ENCODE data around the gene CYP2W1. TPM values are rescaled to one million over a fixed set of nuclear protein-coding genes. Genes with fewer than 3 reads are reported as not detected.
A peak's percentile ranks its signal among the peaks of the same experiment; 100 is the strongest.

Gene CYP2W1
- total RNA-seq, 1 experiment from 2014 or later: not detected

DNA sequence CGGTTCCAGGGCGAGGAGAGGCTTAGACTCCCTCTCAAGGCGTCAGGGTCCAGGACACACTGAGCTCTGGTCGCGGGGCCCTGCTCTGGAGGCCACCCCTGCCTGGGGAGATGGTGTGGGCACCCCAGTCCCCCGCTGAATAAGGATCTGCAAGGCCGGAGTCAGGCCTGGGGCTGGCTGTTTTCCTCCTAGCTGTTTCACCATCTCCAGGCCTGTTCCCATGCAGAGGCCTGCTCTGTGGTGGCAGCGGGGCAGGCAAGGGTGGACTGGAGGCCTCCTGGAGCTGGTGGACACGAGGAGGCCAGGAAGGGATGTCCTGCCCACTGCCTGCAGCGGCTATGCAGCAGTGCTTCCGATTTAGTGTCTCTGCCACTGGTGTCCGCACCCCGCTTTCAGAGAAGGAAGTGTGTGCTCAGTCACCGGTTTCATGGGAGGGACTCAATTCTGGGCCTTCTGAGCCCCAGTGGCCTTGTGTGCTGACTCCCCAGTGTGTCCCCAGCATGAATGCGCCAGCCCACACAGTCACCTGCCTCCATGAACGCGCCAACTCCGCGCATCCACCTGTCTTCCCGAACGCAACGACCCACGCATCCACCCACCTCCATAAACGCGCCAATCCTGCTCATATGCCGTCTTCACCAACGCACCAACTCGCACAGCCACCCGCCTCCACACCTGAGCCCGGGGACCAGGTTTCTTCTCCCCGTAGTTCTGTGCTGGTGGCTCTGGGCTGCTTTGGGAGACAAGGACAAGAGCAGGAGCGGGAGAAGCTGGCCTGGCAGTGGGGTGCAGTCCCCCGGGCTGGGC is 46.9 kb downstream of the CYP2W1 start:
- CTCF ChIA-PET: no interaction called here
- Histone ChIP-seq H3K4me1 (ENCODE audit: insufficient read depth, low read length) (peaks cover 14% of the 10 kb centered on the region), H3K9ac (ENCODE audit: low read length) (no peak overlapping the region), H3K4me3 (ENCODE audit: low read length) (no peak overlapping the region), H3F3A (ENCODE audit: low read length, unreplicated experiment) (no peaks in the 10 kb centered on the region), H3K79me2 (ENCODE audit: low read length) (peaks cover 32% of the 10 kb centered on the region), H2AFZ (ENCODE audit: low read length) (no peak overlapping the region), H3K36me3 (ENCODE audit: low read depth, low read length) (peaks cover 5% of the 10 kb centered on the region; the same call in 1 of the 2 replicates), H3K27me3 (ENCODE audit: low read length) (no peaks in the 10 kb centered on the region), H3K9me3 (ENCODE audit: low read length) (no peaks in the 10 kb centered on the region), H3K4me2 (ENCODE audit: low read length) (no peak overlapping the region), H4K20me1 (ENCODE audit: low read length) (peaks cover 20% of the 10 kb centered on the region), H3K27ac (ENCODE audit: low read length) (peak overlapping the region; percentile 85; the same call in 1 of the 2 replicates), H3K9me2 (replicated peaks; ENCODE audit: low read length) (no peaks in the 10 kb centered on the region)
- BruUV-seq (replicated peaks): no TSS peak
- ATAC-seq (no peak), DNase-seq (no peak)
- intact Hi-C loops (cut with micrococcal nuclease): no loop called here
- POLR2A ChIA-PET (ENCODE audit: unreplicated experiment): no interaction called here
- TF ChIP-seq EZH2phosphoT487 (IDR thresholded peaks at IDR 0.05; ENCODE audit: borderline replicate concordance, low read length): no peak
- TF ChIP-seq, protein P1, sequence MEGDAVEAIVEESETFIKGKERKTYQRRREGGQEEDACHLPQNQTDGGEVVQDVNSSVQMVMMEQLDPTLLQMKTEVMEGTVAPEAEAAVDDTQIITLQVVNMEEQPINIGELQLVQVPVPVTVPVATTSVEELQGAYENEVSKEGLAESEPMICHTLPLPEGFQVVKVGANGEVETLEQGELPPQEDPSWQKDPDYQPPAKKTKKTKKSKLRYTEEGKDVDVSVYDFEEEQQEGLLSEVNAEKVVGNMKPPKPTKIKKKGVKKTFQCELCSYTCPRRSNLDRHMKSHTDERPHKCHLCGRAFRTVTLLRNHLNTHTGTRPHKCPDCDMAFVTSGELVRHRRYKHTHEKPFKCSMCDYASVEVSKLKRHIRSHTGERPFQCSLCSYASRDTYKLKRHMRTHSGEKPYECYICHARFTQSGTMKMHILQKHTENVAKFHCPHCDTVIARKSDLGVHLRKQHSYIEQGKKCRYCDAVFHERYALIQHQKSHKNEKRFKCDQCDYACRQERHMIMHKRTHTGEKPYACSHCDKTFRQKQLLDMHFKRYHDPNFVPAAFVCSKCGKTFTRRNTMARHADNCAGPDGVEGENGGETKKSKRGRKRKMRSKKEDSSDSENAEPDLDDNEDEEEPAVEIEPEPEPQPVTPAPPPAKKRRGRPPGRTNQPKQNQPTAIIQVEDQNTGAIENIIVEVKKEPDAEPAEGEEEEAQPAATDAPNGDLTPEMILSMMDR (conservative IDR thresholded peaks at IDR 0.05; ENCODE audit: low read depth, low read length): no peak
- no peak for TF ChIP-seq EZH2 (IDR thresholded peaks at IDR 0.05; ENCODE audit: low read length, unreplicated experiment)

DNA sequence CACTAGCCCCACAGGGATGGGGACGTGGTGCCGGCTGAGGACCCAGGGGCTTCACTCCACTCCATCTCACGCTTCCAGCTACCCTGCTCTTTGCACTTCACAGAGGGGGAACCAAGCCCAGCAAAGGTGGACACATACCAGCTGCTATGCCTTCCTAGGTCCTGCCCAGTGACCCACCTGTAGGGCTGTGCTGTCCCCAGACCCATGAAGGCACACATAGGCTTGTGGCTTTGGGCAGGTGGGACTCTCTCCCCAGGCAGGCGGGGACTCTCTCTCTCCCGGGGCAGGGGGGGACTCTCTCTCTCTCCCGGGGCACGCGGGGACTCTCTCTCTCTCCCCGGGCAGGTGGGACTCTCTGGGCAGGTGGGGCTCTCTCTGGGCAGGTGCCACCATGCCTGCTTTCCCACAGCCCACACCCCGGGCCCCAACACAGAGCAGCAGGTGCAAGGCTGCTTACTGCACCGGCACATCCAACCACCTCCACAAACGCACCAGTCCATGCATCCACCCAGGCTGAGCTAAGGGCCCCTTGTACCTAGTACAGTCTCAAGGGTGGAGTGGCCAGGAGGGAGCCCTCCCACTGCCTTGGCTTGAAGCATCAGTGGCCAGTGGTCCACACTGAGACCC is 47.6 kb downstream of the CYP2W1 start:
- H3K27ac ChIP-seq (ENCODE audit: low read length): no peak overlapping the region
- H4K20me1 ChIP-seq (ENCODE audit: low read length): peaks cover 20% of the 10 kb centered on the region
- H3F3A ChIP-seq (ENCODE audit: low read length, unreplicated experiment): no peaks in the 10 kb centered on the region
- CTCF ChIA-PET: no interaction called here
- no peaks in the 10 kb centered on the region for H3K9me2 ChIP-seq (replicated peaks; ENCODE audit: low read length)
- no TSS peak for BruUV-seq (replicated peaks)
- no peak overlapping the region for H3K9ac ChIP-seq (ENCODE audit: low read length)
- H3K27me3 ChIP-seq (ENCODE audit: low read length): no peaks in the 10 kb centered on the region
- TF ChIP-seq EZH2 (IDR thresholded peaks at IDR 0.05; ENCODE audit: low read length, unreplicated experiment) (no peak), EZH2phosphoT487 (IDR thresholded peaks at IDR 0.05; ENCODE audit: borderline replicate concordance, low read length) (no peak)
- TF ChIP-seq, protein P1 (conservative IDR thresholded peaks at IDR 0.05; ENCODE audit: low read depth, low read length): no peak
- ATAC-seq: no peak
- no peak for DNase-seq
- peaks cover 25% of the 10 kb centered on the region for H3K79me2 ChIP-seq (ENCODE audit: low read length)
- no peaks in the 10 kb centered on the region for H3K9me3 ChIP-seq (ENCODE audit: low read length)
- H3K4me1 ChIP-seq (ENCODE audit: insufficient read depth, low read length): peaks cover 14% of the 10 kb centered on the region
- intact Hi-C loops (cut with micrococcal nuclease): no loop called here
- H3K4me3 ChIP-seq (ENCODE audit: low read length): no peak overlapping the region
- POLR2A ChIA-PET (ENCODE audit: unreplicated experiment): no interaction called here
- peaks cover 5% of the 10 kb centered on the region; the same call in 1 of the 2 replicates for H3K36me3 ChIP-seq (ENCODE audit: low read depth, low read length)
- no peak overlapping the region for H3K4me2 ChIP-seq (ENCODE audit: low read length)
- no peak overlapping the region for H2AFZ ChIP-seq (ENCODE audit: low read length)

Data from PC-3 (cell line).